GM12878 (cell line): Measurements from ENCODE around the gene CDCA3. TPM values are rescaled to one million over a fixed set of nuclear protein-coding genes. Genes with fewer than 3 reads are reported as not detected.

Experiments
- ATAC-seq: fragments of 200-7000 bp; cut with Tn5 transposase; 3 replicates; pipeline ENCODE4 v1.9.1; 2020; ENCODE audit warnings: mild to moderate bottlenecking, moderate library complexity
- BruUV-seq: library from RNA; stranded (reverse); fragments of 400-500 nt; replicated peaks from 2 replicates; lab custom pipeline; 2021; lab: Mats Ljungman, UMichigan
- CTCF ChIA-PET: fragments of 300-600 bp; sonication (Branson Sonifier 250); formaldehyde crosslinking; extraction: SDS; loops from one replicate; lab custom pipeline; 2021; ENCODE audit warnings: inconsistent platforms; lab: Yijun Ruan, JAX
- POLR2A ChIA-PET: fragments of 350-600 bp; formaldehyde crosslinking; extraction: SDS; loops from one replicate; lab custom pipeline; 2021; ENCODE audit warnings: inconsistent platforms; lab: Charles Lee
- RAD21 ChIA-PET: fragments of 300-600 bp; sonication (Branson Sonifier 250); formaldehyde crosslinking; loops from one replicate; lab custom pipeline; 2023; ENCODE audit warnings: antibody characterized with exemption; ENCODE audit not compliant: unreplicated experiment; lab: Charles Lee
- SMC1A ChIA-PET: fragments of 300-600 bp; sonication (Branson Sonifier 250); formaldehyde crosslinking; loops from one replicate; lab custom pipeline; 2023; ENCODE audit not compliant: unreplicated experiment, uncharacterized antibody; lab: Charles Lee
- DNase-seq: peaks from one replicate; pipeline ENCODE4 v3.0.0-alpha.2; 2011; ENCODE audit warnings: low read depth, low spot score
- FAIRE-seq: peaks from 3 replicates; lab custom pipeline; 2011; peaks lifted over from hg19 to GRCh38; lab: Jason Lieb, UNC
- H2AFZ ChIP-seq: 2 replicates; pipeline ENCODE4 v1.6.0; 2011; ENCODE audit warnings: low read depth, low read length, control low read depth; ENCODE audit not compliant: control insufficient read depth
- H3K27ac ChIP-seq: 2 replicates; pipeline ENCODE4 v1.5.1; 2011; ENCODE audit warnings: control low read depth; ENCODE audit not compliant: control insufficient read depth, insufficient read depth
- H3K27me3 ChIP-seq, 2 experiments: replicated peaks in 1 of 2; 2 replicates each; pipeline versions ENCODE4 v1.6.0 to v1.6.1; 2011; ENCODE audit warnings: low read length in 1 of 2; ENCODE audit not compliant: control insufficient read depth in 2 of 2, insufficient read depth in 2 of 2
- H3K36me3 ChIP-seq, 2 experiments: 2 replicates each; pipeline ENCODE4 v1.5.1; 2011; ENCODE audit warnings: low read length in 1 of 2; ENCODE audit not compliant: control insufficient read depth in 2 of 2, insufficient read depth in 2 of 2
- H3K4me1 ChIP-seq: 2 replicates; pipeline ENCODE4 v1.6.1; 2011; ENCODE audit warnings: mild to moderate bottlenecking, low read length, moderate library complexity, mixed read lengths; ENCODE audit not compliant: control insufficient read depth, insufficient read depth
- H3K4me2 ChIP-seq: 2 replicates; pipeline ENCODE4 v1.6.0; 2011; ENCODE audit warnings: control low read depth; ENCODE audit not compliant: control insufficient read depth, insufficient read depth
- H3K4me3 ChIP-seq: fragments of 200-600 bp; sonication (generic); 2 replicates; pipeline ENCODE4 v1.5.1; 2016
- H3K79me2 ChIP-seq: 2 replicates; pipeline ENCODE4 v1.6.0; 2011; ENCODE audit warnings: low read length; ENCODE audit not compliant: control insufficient read depth, insufficient read depth
- H3K9ac ChIP-seq: 2 replicates; pipeline ENCODE4 v1.8.0; 2011; ENCODE audit warnings: low read length, control low read depth, mixed read lengths; ENCODE audit not compliant: control insufficient read depth, insufficient read depth
- H3K9me3 ChIP-seq: replicated peaks from 3 replicates; pipeline ENCODE4 v1.5.1; 2011; ENCODE audit warnings: mild to moderate bottlenecking, low read length; ENCODE audit not compliant: control insufficient read depth, insufficient read depth
- H4K20me1 ChIP-seq: 2 replicates; pipeline ENCODE4 v1.6.0; 2011; ENCODE audit not compliant: control insufficient read depth, insufficient read depth
- BRCA1 ChIP-seq: IDR thresholded peaks from 2 replicates; pipeline ENCODE4 v1.6.1; 2011; ENCODE audit warnings: low read depth, low read length, improper control_type of control experiment
- EP300 ChIP-seq, 2 experiments: fragments of 150-350 bp in 1 of 2; IDR thresholded peaks; 2 replicates each; pipeline ENCODE4 v1.6.1; 2011 to 2012; ENCODE audit warnings: low read depth in 2 of 2, low read length in 2 of 2, borderline replicate concordance in 1 of 2, improper control_type of control experiment in 1 of 2, inconsistent platforms in 1 of 2; ENCODE audit not compliant: control insufficient read depth in 1 of 2
- KLF5 ChIP-seq: fragments of 450-650 bp; IDR thresholded peaks from 2 replicates; pipeline ENCODE4 v1.6.1; 2014; ENCODE audit warnings: mild to moderate bottlenecking; ENCODE audit not compliant: partially characterized antibody
- NR2C1 ChIP-seq: fragments of 450-650 bp; IDR thresholded peaks from 2 replicates; pipeline ENCODE4 v1.6.1; 2017; ENCODE audit warnings: antibody characterized with exemption, mild to moderate bottlenecking, moderate library complexity
- RAD21 ChIP-seq: IDR thresholded peaks from 2 replicates; pipeline ENCODE4 v1.6.1; 2011; ENCODE audit warnings: mild to moderate bottlenecking, low read depth, low read length, moderate library complexity; ENCODE audit not compliant: insufficient read depth
- RB1 ChIP-seq: fragments of 450-650 bp; formaldehyde crosslinking; IDR thresholded peaks from 2 replicates; pipeline ENCODE4 v1.6.1; 2017; ENCODE audit warnings: mild to moderate bottlenecking, borderline replicate concordance
- RELB ChIP-seq: fragments of 450-650 bp; IDR thresholded peaks from 2 replicates; pipeline ENCODE4 v1.6.1; 2017; ENCODE audit warnings: low read depth, mild to moderate bottlenecking, moderate library complexity
- SIN3A ChIP-seq: IDR thresholded peaks from 2 replicates; pipeline ENCODE4 v1.6.1; 2012; ENCODE audit warnings: low read depth, low read length, improper control_type of control experiment
- SREBF2 ChIP-seq: IDR thresholded peaks from 2 replicates; pipeline ENCODE4 v1.6.1; 2012; ENCODE audit warnings: mild to moderate bottlenecking, low read length
- STAT1 ChIP-seq: fragments of 450-650 bp; conservative IDR thresholded peaks from 2 replicates; pipeline ENCODE4 v1.6.1; 2014; ENCODE audit warnings: antibody characterized with exemption, mild to moderate bottlenecking
- ZNF384 ChIP-seq: IDR thresholded peaks from 2 replicates; pipeline ENCODE4 v1.6.1; 2012; ENCODE audit warnings: low read depth, mild to moderate bottlenecking, low read length, improper control_type of control experiment, borderline replicate concordance
- WGBS: methylation state at CpG from one replicate; pipeline ENCODE4 v1.1.6; 2016; ENCODE audit warnings: low lambda C conversion rate; ENCODE audit not compliant: insufficient replicate concordance, insufficient coverage; ENCODE audit errors: missing lambda C conversion rate; 5-methylcytosine and 5-hydroxymethylcytosine counted together
- in situ Hi-C: fragments of 300-500 bp; cut with MboI; formaldehyde crosslinking; loops from 9 replicates; pipeline ENCODE4 v1.14.3; 2018; ENCODE audit warnings: mixed read lengths
- intact Hi-C: fragments of 100-400 bp; cut with micrococcal nuclease; formaldehyde crosslinking; loops from one replicate; pipeline ENCODE4 v1.14.2; 2022; ENCODE audit not compliant: unreplicated experiment
- polyA plus RNA-seq, 11 experiments: library from polyadenylated mRNA; depleted of rRNA in 4 of 11; unstranded in 6 of 11; stranded (reverse) in 5 of 11; fragments of >200 nt; fragmentation: Nextera tagmentation in 4 of 11; fragmentation: Illumina TruSeq in 1 of 11; extraction: Ambion mirVana in 4 of 11; extraction: Trizol in 1 of 11; gene quantifications; 1 replicate in 1 of 11; 2 replicates in 10 of 11; pipeline versions ENCODE4 v1.2.1 to v1.2.3, GENCODE V29; 2011 to 2016; ENCODE audit warnings: inconsistent platforms in 2 of 11, missing spikeins in 2 of 11, low read depth in 1 of 11
- total RNA-seq, 4 experiments: library from RNA; depleted of rRNA in 3 of 4; stranded (reverse); fragments of >200 nt in 3 of 4; fragmentation: Illumina TruSeq in 1 of 4; extraction: Trizol in 1 of 4; gene quantifications; 2 replicates each; pipeline versions ENCODE4 v1.2.1 to v1.2.3, GENCODE V29; 2013 to 2021
- TF ChIP-seq, protein P1 (sequence below): fragments of 450-650 bp; IDR thresholded peaks from 2 replicates; pipeline ENCODE4 v1.6.1; 2017; ENCODE audit warnings: borderline replicate concordance
- TF ChIP-seq, protein P2 (sequence below): fragments of 450-650 bp; IDR thresholded peaks from 2 replicates; pipeline ENCODE4 v1.6.1; 2017; ENCODE audit warnings: antibody characterized with exemption, mild to moderate bottlenecking, moderate library complexity

Gene CDCA3
- total and polyA plus RNA-seq, 10 of the 15 experiments (the other 5 are each of a cell fraction or from before 2014, with no cell fraction given) = 34.5 to 148 (median 97.4) TPM

- FAIRE-seq (no peak), ATAC-seq (no peak), DNase-seq (no peak)
- Histone ChIP-seq H3K4me2 (no peak overlapping the region), H3K9ac (no peak overlapping the region), H3K36me3 (peaks cover 0 to 9% of the 10 kb centered on the region in 2 experiments; a peak in 3 of 4 replicates), H4K20me1 (no peaks in the 10 kb centered on the region), H3K27ac (no peak overlapping the region), H3K9me3 (no peaks in the 10 kb centered on the region), H3K4me3 (no peak overlapping the region), H3K4me1 (peaks cover 12% of the 10 kb centered on the region), H3K27me3 (no peaks in the 10 kb centered on the region), H3K79me2 (no peaks in the 10 kb centered on the region), H2AFZ (no peak overlapping the region)
- POLR2A ChIA-PET = interaction anchor here (0.6 to 1.4 kb wide), 2 partner anchors 14 to 236 kb away, joined by 3 read pairs; partner anchors contain the start of gene SPSB2
- RAD21 ChIA-PET = interaction anchor here (1.4 kb wide), 1 partner anchor 15 kb away, joined by 4 read pairs; the partner anchor contains the start of gene SPSB2
- in situ Hi-C loops (no loop called here), intact Hi-C loops (no loop called here)
- no TSS peak for BruUV-seq
- CTCF ChIA-PET = interaction anchor here (0.7 to 1.8 kb wide), 2 partner anchors 15 to 252 kb away, joined by 3 to 8 read pairs; partner anchors contain the start of gene SPSB2
- TF ChIP-seq BRCA1 (no peak), RAD21 (no peak), EP300 (IDR thresholded peaks at IDR 0.05; ENCODE audit: borderline replicate concordance in 1 of 2, control insufficient read depth in 1 of 2, low read depth in 2 of 2, low read length in 2 of 2) (no peak), RELB (no peak), RB1 (no peak), KLF5 (no peak), ZNF384 (no peak), SIN3A (no peak), STAT1 (no peak), NR2C1 (no peak), SREBF2 (no peak)
- TF ChIP-seq, protein P1, sequence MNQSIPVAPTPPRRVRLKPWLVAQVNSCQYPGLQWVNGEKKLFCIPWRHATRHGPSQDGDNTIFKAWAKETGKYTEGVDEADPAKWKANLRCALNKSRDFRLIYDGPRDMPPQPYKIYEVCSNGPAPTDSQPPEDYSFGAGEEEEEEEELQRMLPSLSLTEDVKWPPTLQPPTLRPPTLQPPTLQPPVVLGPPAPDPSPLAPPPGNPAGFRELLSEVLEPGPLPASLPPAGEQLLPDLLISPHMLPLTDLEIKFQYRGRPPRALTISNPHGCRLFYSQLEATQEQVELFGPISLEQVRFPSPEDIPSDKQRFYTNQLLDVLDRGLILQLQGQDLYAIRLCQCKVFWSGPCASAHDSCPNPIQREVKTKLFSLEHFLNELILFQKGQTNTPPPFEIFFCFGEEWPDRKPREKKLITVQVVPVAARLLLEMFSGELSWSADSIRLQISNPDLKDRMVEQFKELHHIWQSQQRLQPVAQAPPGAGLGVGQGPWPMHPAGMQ = no peak
- TF ChIP-seq, protein P2, sequence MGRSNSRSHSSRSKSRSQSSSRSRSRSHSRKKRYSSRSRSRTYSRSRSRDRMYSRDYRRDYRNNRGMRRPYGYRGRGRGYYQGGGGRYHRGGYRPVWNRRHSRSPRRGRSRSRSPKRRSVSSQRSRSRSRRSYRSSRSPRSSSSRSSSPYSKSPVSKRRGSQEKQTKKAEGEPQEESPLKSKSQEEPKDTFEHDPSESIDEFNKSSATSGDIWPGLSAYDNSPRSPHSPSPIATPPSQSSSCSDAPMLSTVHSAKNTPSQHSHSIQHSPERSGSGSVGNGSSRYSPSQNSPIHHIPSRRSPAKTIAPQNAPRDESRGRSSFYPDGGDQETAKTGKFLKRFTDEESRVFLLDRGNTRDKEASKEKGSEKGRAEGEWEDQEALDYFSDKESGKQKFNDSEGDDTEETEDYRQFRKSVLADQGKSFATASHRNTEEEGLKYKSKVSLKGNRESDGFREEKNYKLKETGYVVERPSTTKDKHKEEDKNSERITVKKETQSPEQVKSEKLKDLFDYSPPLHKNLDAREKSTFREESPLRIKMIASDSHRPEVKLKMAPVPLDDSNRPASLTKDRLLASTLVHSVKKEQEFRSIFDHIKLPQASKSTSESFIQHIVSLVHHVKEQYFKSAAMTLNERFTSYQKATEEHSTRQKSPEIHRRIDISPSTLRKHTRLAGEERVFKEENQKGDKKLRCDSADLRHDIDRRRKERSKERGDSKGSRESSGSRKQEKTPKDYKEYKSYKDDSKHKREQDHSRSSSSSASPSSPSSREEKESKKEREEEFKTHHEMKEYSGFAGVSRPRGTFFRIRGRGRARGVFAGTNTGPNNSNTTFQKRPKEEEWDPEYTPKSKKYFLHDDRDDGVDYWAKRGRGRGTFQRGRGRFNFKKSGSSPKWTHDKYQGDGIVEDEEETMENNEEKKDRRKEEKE = no peak
- SMC1A ChIA-PET = no interaction called here
- 91% methylated on average over 8 of the region's 8 CpGs for WGBS
Observed at GRCh38 chr12:6887460-6887859, 36.4 kb upstream of the CDCA3 start.
